B cell (primary cell): ENCODE measurements around the gene MRPS12. TPM values are rescaled to one million over a fixed set of nuclear protein-coding genes. Genes with fewer than 3 reads are reported as not detected.
A peak's percentile ranks its signal among the peaks of the same experiment; 100 is the strongest.

ENCODE experiments used
- ATAC-seq: fragments of 200-7000 bp; cut with Tn5 transposase; one replicate; pipeline ENCODE4 v1.10.0; 2021; ENCODE audit warnings: low read depth, mild to moderate bottlenecking, moderate number of reproducible peaks, moderate library complexity
- CTCF ChIA-PET: fragments of 350-600 bp; sonication (Branson Sonifier 250); formaldehyde crosslinking; loops from one replicate; lab custom pipeline; 2021; ENCODE audit warnings: antibody characterized with exemption, inconsistent platforms; lab: Charles Lee
- POLR2A ChIA-PET: fragments of 350-600 bp; sonication (Branson Sonifier 250); formaldehyde crosslinking; loops from one replicate; lab custom pipeline; 2021; ENCODE audit warnings: antibody characterized with exemption; lab: Charles Lee
- DNase-seq: peaks from one replicate; pipeline ENCODE4 v3.0.0; 2013
- H2AFZ ChIP-seq: 2 replicates; pipeline ENCODE4 v1.6.1; 2012; ENCODE audit warnings: mild to moderate bottlenecking, low read depth, low read length; ENCODE audit not compliant: insufficient read depth, poor library complexity, severe bottlenecking
- H3K27ac ChIP-seq, 2 donors: 1 replicate in 1 of 2; 2 replicates in 1 of 2; pipeline ENCODE4 v1.5.1; 2012 to 2013; ENCODE audit warnings: low read length in 2 of 2, mild to moderate bottlenecking in 2 of 2, moderate library complexity in 1 of 2
- H3K27me3 ChIP-seq, 4 experiments: fragments of 200-600 bp in 1 of 4; sonication (generic) in 1 of 4; replicated peaks in 1 of 4; 1 replicate in 2 of 4; 2 replicates in 2 of 4; pipeline versions ENCODE4 v1.6.1 to v1.7.0; 2013 to 2016; ENCODE audit warnings: low read length in 3 of 4, mild to moderate bottlenecking in 2 of 4, mixed read lengths in 1 of 4, moderate library complexity in 1 of 4; ENCODE audit not compliant: insufficient read depth in 4 of 4, control insufficient read depth in 3 of 4; ENCODE audit errors: control extremely low read depth in 1 of 4
- H3K36me3 ChIP-seq, 2 experiments: replicated peaks in 1 of 2; 1 replicate in 1 of 2; 2 replicates in 1 of 2; pipeline versions ENCODE4 v1.6.1 to v1.7.1; 2013; ENCODE audit warnings: low read length in 1 of 2; ENCODE audit not compliant: insufficient read depth in 2 of 2, control insufficient read depth in 1 of 2; ENCODE audit errors: control extremely low read depth in 1 of 2, extremely low read depth in 1 of 2
- H3K4me1 ChIP-seq, 2 donors: fragments of 200-600 bp in 1 of 2; sonication (generic) in 1 of 2; 1 replicate in 1 of 2; 2 replicates in 1 of 2; pipeline versions ENCODE4 v1.5.1 to v1.6.1; 2013 to 2017; ENCODE audit warnings: low read length in 2 of 2; ENCODE audit not compliant: control insufficient read depth in 2 of 2, insufficient read depth in 2 of 2
- H3K4me2 ChIP-seq: replicated peaks from 2 replicates; pipeline ENCODE3; 2012; ENCODE audit warnings: mild to moderate bottlenecking, low read depth, low read length; ENCODE audit not compliant: poor library complexity, severe bottlenecking
- H3K4me3 ChIP-seq, 5 experiments: fragments of 200-600 bp in 1 of 5; sonication (generic) in 1 of 5; 1 replicate in 3 of 5; 2 replicates in 2 of 5; pipeline versions ENCODE4 v1.5.1 to v1.7.0; 2011 to 2016; ENCODE audit warnings: low read length in 4 of 5, mild to moderate bottlenecking in 4 of 5, low read depth in 2 of 5, control low read depth in 1 of 5, moderate library complexity in 1 of 5; ENCODE audit not compliant: insufficient read depth in 1 of 5; ENCODE audit errors: control extremely low read depth in 1 of 5, extremely low read depth in 1 of 5
- H3K79me2 ChIP-seq: fragments of 200-600 bp; sonication (generic); one replicate; pipeline ENCODE4 v1.6.0; 2016; ENCODE audit warnings: low read length; ENCODE audit not compliant: control insufficient read depth, insufficient read depth
- H3K9ac ChIP-seq: fragments of 200-600 bp; sonication (generic); 2 replicates; pipeline ENCODE4 v1.6.1; 2017; ENCODE audit warnings: mild to moderate bottlenecking, low read length, moderate library complexity
- H3K9me3 ChIP-seq, 3 donors: one replicate each; pipeline versions ENCODE4 v1.6.1 to v1.7.1; 2013; ENCODE audit warnings: low read length in 2 of 3; ENCODE audit not compliant: control insufficient read depth in 2 of 3, insufficient read depth in 1 of 3; ENCODE audit errors: control extremely low read depth in 1 of 3
- H4K20me1 ChIP-seq: 2 replicates; pipeline ENCODE4 v1.6.0; 2012; ENCODE audit warnings: mild to moderate bottlenecking, low read length; ENCODE audit not compliant: insufficient read depth, control insufficient read depth, poor library complexity, severe bottlenecking
- H3K27ac Mint-ChIP-seq: one replicate; pipeline ENCODE4 v1.8.0; 2021; ENCODE audit warnings: mixed read lengths
- H3K27me3 Mint-ChIP-seq: one replicate; pipeline ENCODE4 v1.8.0; 2021; ENCODE audit warnings: mixed read lengths
- H3K4me1 Mint-ChIP-seq: one replicate; pipeline ENCODE4 v1.8.0; 2021; ENCODE audit warnings: mixed read lengths
- H3K4me3 Mint-ChIP-seq: one replicate; pipeline ENCODE4 v1.8.0; 2021; ENCODE audit warnings: mixed read lengths
- H3K9me3 Mint-ChIP-seq: one replicate; pipeline ENCODE4 v1.8.0; 2022; ENCODE audit warnings: mixed read lengths; ENCODE audit not compliant: insufficient read depth
- EZH2 ChIP-seq: IDR thresholded peaks from 2 replicates; pipeline ENCODE4 v1.6.1; 2012; ENCODE audit warnings: borderline replicate concordance, low read depth, mild to moderate bottlenecking, moderate library complexity, low read length; ENCODE audit not compliant: insufficient read depth, poor library complexity, severe bottlenecking
- WGBS: methylation state at CpG from one replicate; pipeline ENCODE4 v1.1.5; 2013; ENCODE audit warnings: missing lambda C conversion rate; ENCODE audit not compliant: insufficient coverage; 5-methylcytosine and 5-hydroxymethylcytosine counted together
- intact Hi-C: fragments of 100-400 bp; cut with micrococcal nuclease; formaldehyde crosslinking; loops from one replicate; pipeline ENCODE4 v1.10.0; 2022
- polyA plus RNA-seq: library from polyadenylated mRNA; depleted of rRNA; stranded (reverse); fragments of >200 nt; gene quantifications from 2 replicates; pipeline ENCODE4 v1.2.3, GENCODE V29; 2012
- total RNA-seq, 2 donors: library from RNA; stranded (reverse); fragments of 120-200 nt in 1 of 2; gene quantifications; 1 replicate in 1 of 2; 2 replicates in 1 of 2; pipeline versions ENCODE4 v1.2.3 to v1.2.4, GENCODE V29; 2013 to 2022
- TF ChIP-seq, protein P1 (sequence below): fragments of 200-600 bp; IDR thresholded peaks from one replicate; pipeline ENCODE4 v1.8.0; 2022; ENCODE audit warnings: antibody characterized with exemption, mild to moderate bottlenecking

Gene MRPS12
- total and polyA plus RNA-seq, 2 donors (not counting 1 experiment from before 2014, with no cell fraction given), result 27.0 to 30.3 TPM

DNA sequence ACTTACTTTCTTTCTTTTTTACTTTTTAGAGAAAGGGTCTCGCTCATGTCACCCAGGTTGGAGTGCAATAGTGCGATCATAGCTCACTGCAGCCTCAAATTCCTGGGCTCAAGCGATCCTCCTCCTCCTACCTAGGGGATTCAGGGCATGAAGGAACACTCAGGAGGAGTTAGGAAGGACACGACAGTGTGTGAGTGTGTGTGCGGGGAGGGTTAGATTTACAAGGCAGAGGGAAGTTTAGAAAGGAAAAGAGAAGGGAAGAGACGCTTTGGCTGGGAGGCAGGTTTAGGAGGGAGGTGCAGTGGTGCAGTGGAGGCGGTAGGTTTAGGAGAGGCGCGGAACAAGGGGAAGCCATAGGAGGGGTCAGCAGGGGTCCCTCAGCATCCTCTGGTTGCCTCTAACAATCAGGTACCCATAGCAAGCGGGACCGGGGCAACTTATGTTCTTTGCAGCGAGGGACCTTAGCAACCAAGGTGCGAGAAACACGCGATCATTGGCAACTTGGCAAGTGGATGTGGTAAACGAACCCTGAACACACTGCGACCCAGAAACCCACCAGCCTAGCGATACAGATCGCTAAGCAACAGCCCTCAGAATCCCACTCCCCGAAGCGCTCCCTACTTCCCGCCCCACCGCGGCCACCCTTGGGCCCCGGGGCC is 31.8 kb upstream of the MRPS12 start:
- H2AFZ ChIP-seq, result peak overlapping the region; percentile 84

More for the DNA sequence above, 31.8 kb upstream of the MRPS12 start:
- no peak for DNase-seq
- no peaks in the 10 kb centered on the region for H3K36me3 ChIP-seq
- H3K4me2 ChIP-seq, result peak overlapping the region; percentile 81
- peaks cover 0 to 4% (median 0%) of the 10 kb centered on the region in 3 donors for H3K9me3 ChIP-seq
- peak overlapping the region; percentile 95 for H3K9ac ChIP-seq
- peaks cover 20 to 30% of the 10 kb centered on the region in 2 donors for H3K4me1 ChIP-seq
- 6% methylated on average over 22 of the region's 25 CpGs for WGBS
- peak overlapping the region; percentile 96 for H3K4me3 Mint-ChIP-seq
- H3K27me3 ChIP-seq, result no peaks in the 10 kb centered on the region
- TF ChIP-seq, protein P1, sequence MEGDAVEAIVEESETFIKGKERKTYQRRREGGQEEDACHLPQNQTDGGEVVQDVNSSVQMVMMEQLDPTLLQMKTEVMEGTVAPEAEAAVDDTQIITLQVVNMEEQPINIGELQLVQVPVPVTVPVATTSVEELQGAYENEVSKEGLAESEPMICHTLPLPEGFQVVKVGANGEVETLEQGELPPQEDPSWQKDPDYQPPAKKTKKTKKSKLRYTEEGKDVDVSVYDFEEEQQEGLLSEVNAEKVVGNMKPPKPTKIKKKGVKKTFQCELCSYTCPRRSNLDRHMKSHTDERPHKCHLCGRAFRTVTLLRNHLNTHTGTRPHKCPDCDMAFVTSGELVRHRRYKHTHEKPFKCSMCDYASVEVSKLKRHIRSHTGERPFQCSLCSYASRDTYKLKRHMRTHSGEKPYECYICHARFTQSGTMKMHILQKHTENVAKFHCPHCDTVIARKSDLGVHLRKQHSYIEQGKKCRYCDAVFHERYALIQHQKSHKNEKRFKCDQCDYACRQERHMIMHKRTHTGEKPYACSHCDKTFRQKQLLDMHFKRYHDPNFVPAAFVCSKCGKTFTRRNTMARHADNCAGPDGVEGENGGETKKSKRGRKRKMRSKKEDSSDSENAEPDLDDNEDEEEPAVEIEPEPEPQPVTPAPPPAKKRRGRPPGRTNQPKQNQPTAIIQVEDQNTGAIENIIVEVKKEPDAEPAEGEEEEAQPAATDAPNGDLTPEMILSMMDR, result no peak
- TF ChIP-seq EZH2, result no peak
- H4K20me1 ChIP-seq, result no peaks in the 10 kb centered on the region
- H3K27me3 Mint-ChIP-seq, result no peaks in the 10 kb centered on the region
- no peak for ATAC-seq
- H3K27ac ChIP-seq, result peak overlapping the region; percentile 72 to 99
- peak overlapping the region; percentile 94 for H3K27ac Mint-ChIP-seq
- POLR2A ChIA-PET, result interaction anchor here (1.6 to 1.9 kb wide), 3 partner anchors 47 to 281 kb away, joined by 7 to 13 read pairs (median 8); partner anchors contain the start of genes EIF3K and MAP4K1
- CTCF ChIA-PET, result no interaction called here
- H3K4me1 Mint-ChIP-seq, result peaks cover 35% of the 10 kb centered on the region
- intact Hi-C loops, result loop anchor here (1.0 to 2.0 kb wide), 9 partner anchors 20 to 525 kb away; partner anchors contain the start of genes ACTN4, ECH1, EIF3K and FAM98C
- H3K79me2 ChIP-seq, result peaks cover 89% of the 10 kb centered on the region
- no peaks in the 10 kb centered on the region for H3K9me3 Mint-ChIP-seq
- H3K4me3 ChIP-seq, result peak overlapping the region; percentile 76 to 95 (median 85)
